Measurements from ENCODE around the gene HAND1. TPM values are rescaled to one million over a fixed set of nuclear protein-coding genes. Genes with fewer than 3 reads are reported as not detected.

Gene HAND1
- total RNA-seq, 1 donor from 2014 or later: not detected

DNA sequence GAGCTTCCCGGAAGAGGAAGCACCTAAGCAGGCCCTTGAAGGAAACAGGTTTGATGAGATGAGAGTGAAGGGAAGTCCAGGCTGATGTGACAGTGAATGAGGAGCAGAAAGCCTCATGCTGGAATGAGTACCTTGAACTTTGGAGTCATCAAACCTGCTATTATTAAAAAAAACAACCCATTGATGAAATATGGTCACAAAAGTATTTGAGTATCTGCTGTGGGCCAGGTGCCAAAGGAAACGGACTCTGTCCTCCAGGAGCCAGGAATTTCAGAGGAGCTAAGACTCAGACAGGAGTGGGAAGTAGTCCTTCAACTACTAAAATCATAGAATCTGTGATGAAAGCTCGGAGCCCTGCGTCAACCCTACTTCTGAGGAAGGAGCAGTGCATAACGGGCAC lies 11.9 kb downstream of the HAND1 start:
- TF ChIP-seq, protein P1, sequence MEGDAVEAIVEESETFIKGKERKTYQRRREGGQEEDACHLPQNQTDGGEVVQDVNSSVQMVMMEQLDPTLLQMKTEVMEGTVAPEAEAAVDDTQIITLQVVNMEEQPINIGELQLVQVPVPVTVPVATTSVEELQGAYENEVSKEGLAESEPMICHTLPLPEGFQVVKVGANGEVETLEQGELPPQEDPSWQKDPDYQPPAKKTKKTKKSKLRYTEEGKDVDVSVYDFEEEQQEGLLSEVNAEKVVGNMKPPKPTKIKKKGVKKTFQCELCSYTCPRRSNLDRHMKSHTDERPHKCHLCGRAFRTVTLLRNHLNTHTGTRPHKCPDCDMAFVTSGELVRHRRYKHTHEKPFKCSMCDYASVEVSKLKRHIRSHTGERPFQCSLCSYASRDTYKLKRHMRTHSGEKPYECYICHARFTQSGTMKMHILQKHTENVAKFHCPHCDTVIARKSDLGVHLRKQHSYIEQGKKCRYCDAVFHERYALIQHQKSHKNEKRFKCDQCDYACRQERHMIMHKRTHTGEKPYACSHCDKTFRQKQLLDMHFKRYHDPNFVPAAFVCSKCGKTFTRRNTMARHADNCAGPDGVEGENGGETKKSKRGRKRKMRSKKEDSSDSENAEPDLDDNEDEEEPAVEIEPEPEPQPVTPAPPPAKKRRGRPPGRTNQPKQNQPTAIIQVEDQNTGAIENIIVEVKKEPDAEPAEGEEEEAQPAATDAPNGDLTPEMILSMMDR (IDR thresholded peaks at IDR 0.05; ENCODE audit: insufficient read depth, low read length, severe bottlenecking): no peak
- Histone ChIP-seq H3K4me3 (ENCODE audit: low read depth, low read length) (no peak overlapping the region), H3K36me3 (ENCODE audit: control insufficient read depth, insufficient read depth, low read length) (no peaks in the 10 kb centered on the region), H3K27me3 (ENCODE audit: control insufficient read depth, insufficient read depth, low read length) (peaks cover 10% of the 10 kb centered on the region)
- DNase-seq (ENCODE audit: low read depth) (no peak), FAIRE-seq (no peak)

GRCh38 chr5:154465169-154465568 lies 12.9 kb downstream of the HAND1 start:
- peak; percentile 85 for DNase-seq (ENCODE audit: low read depth)
- FAIRE-seq: no peak
- no peaks in the 10 kb centered on the region for H3K36me3 ChIP-seq (ENCODE audit: control insufficient read depth, insufficient read depth, low read length)
- H3K4me3 ChIP-seq (ENCODE audit: low read depth, low read length): no peak overlapping the region
- peaks cover 4% of the 10 kb centered on the region for H3K27me3 ChIP-seq (ENCODE audit: control insufficient read depth, insufficient read depth, low read length)
- TF ChIP-seq, protein P1 (IDR thresholded peaks at IDR 0.05; ENCODE audit: insufficient read depth, low read length, severe bottlenecking): no peak

- no peak for FAIRE-seq
- TF ChIP-seq, protein P1 (IDR thresholded peaks at IDR 0.05; ENCODE audit: insufficient read depth, low read length, severe bottlenecking): no peak
- no peak overlapping the region for H3K4me3 ChIP-seq (ENCODE audit: low read depth, low read length)
- H3K27me3 ChIP-seq (ENCODE audit: control insufficient read depth, insufficient read depth, low read length): peaks cover 4% of the 10 kb centered on the region
- no peaks in the 10 kb centered on the region for H3K36me3 ChIP-seq (ENCODE audit: control insufficient read depth, insufficient read depth, low read length)
- no peak for DNase-seq (ENCODE audit: low read depth)
Observed at GRCh38 chr5:154464438-154464837, 13.6 kb downstream of the HAND1 start.

DNA sequence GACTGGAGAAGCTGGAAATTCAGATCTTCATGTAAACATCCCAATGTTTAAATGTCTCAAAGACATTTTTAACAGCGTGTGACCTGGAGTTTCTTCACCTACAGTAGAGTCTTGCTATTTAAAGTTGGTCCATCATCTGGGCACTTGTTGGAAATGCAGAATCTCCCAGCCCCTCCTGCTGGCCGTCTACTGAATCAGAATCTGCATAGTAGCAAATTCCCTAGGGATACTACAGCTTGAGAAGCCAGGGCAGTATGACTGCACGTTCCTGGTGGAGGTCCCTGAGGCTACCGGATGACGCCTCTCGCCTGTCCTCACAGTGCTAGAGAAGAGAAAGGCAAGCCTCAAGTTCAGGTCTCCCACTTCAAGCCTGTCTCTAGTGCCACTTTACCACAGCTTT lies 16.5 kb downstream of the HAND1 start:
- FAIRE-seq (no peak), DNase-seq (ENCODE audit: low read depth) (no peak)
- TF ChIP-seq, protein P1 (IDR thresholded peaks at IDR 0.05; ENCODE audit: insufficient read depth, low read length, severe bottlenecking): no peak
- H3K36me3 ChIP-seq (ENCODE audit: control insufficient read depth, insufficient read depth, low read length): no peaks in the 10 kb centered on the region
- H3K4me3 ChIP-seq (ENCODE audit: low read depth, low read length): no peak overlapping the region
- H3K27me3 ChIP-seq (ENCODE audit: control insufficient read depth, insufficient read depth, low read length): no peaks in the 10 kb centered on the region

- TF ChIP-seq, protein P1 (IDR thresholded peaks at IDR 0.05; ENCODE audit: insufficient read depth, low read length, severe bottlenecking): no peak
- Histone ChIP-seq H3K27me3 (ENCODE audit: control insufficient read depth, insufficient read depth, low read length) (no peaks in the 10 kb centered on the region), H3K4me3 (ENCODE audit: low read depth, low read length) (no peak overlapping the region), H3K36me3 (ENCODE audit: control insufficient read depth, insufficient read depth, low read length) (peaks cover 4% of the 10 kb centered on the region)
- DNase-seq (ENCODE audit: low read depth) (no peak), FAIRE-seq (no peak)
Observed at GRCh38 chr5:154460172-154460571, 17.9 kb downstream of the HAND1 start.

DNA sequence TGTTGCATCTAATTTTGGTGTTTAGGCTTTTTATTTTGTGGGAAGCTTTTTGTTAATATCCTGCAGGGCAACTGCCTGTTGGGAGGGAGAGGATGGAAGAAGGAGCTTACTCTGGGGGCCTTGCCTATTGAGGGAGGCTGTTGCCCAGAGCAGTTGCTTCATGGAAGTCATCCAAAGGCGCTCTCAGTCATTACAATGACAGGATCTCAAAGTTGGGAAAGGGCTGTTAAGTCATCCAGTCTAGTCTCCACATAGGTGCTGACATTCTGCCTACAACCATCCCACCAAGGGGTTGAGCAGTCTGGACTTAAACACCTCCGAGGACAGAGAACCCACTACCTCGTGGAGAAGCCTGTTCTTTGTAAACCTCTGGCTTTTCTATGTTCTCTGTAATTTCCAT lies 19.0 kb downstream of the HAND1 start:
- Histone ChIP-seq H3K27me3 (ENCODE audit: control insufficient read depth, insufficient read depth, low read length) (no peaks in the 10 kb centered on the region), H3K36me3 (ENCODE audit: control insufficient read depth, insufficient read depth, low read length) (peaks cover 4% of the 10 kb centered on the region), H3K4me3 (ENCODE audit: low read depth, low read length) (no peak overlapping the region)
- no peak for FAIRE-seq
- TF ChIP-seq, protein P1 (IDR thresholded peaks at IDR 0.05; ENCODE audit: insufficient read depth, low read length, severe bottlenecking): no peak
- no peak for DNase-seq (ENCODE audit: low read depth)
